PC-3 (cell line): ENCODE measurements around the gene C2. TPM values are rescaled to one million over a fixed set of nuclear protein-coding genes. Genes with fewer than 3 reads are reported as not detected.
"Not testable (repeated sequence)": the region's sequence is repeated elsewhere in the genome, so short reads cannot be mapped to it uniquely, and the experiment has no call there.

Experiments
- ATAC-seq: fragments of 200-7000 bp; cut with Tn5 transposase; 2 replicates; pipeline ENCODE4 v1.9.1; 2020; ENCODE audit warnings: mild to moderate bottlenecking, moderate library complexity
- BruUV-seq: library from RNA; stranded (reverse); fragments of 400-500 nt; replicated peaks from 2 replicates; lab custom pipeline; 2021; lab: Mats Ljungman, UMichigan
- CTCF ChIA-PET: fragments of 300-600 bp; sonication (Branson Sonifier 250); formaldehyde crosslinking; loops from one replicate; lab custom pipeline; 2022; ENCODE audit warnings: antibody characterized with exemption; lab: Charles Lee
- POLR2A ChIA-PET: fragments of 300-600 bp; sonication (Branson Sonifier 250); formaldehyde crosslinking; loops from one replicate; lab custom pipeline; 2022; ENCODE audit warnings: antibody characterized with exemption; ENCODE audit not compliant: unreplicated experiment; lab: Charles Lee
- DNase-seq: peaks from one replicate; pipeline ENCODE4 v3.0.0-alpha.2; 2015
- H2AFZ ChIP-seq: fragments of 300-600 bp; sonication (generic); 2 replicates; pipeline ENCODE4 v1.6.0; 2016; ENCODE audit warnings: antibody characterized with exemption, low read length
- H3F3A ChIP-seq: fragments of 300-600 bp; sonication (generic); one replicate; pipeline ENCODE4 v1.6.0; 2017; ENCODE audit warnings: antibody characterized with exemption, low read length, control low read depth, mild to moderate bottlenecking; ENCODE audit not compliant: unreplicated experiment
- H3K27ac ChIP-seq: fragments of 300-600 bp; sonication (generic); 2 replicates; pipeline ENCODE4 v1.5.1; 2016; ENCODE audit warnings: mild to moderate bottlenecking, low read length
- H3K27me3 ChIP-seq: fragments of 300-600 bp; sonication (generic); 2 replicates; pipeline ENCODE4 v1.6.1; 2016; ENCODE audit warnings: low read length, mixed read lengths
- H3K36me3 ChIP-seq: fragments of 300-600 bp; sonication (generic); 2 replicates; pipeline ENCODE4 v1.6.1; 2016; ENCODE audit warnings: low read depth, mixed run types, low read length, mixed read lengths
- H3K4me1 ChIP-seq: fragments of 300-600 bp; sonication (generic); 2 replicates; pipeline ENCODE4 v1.5.1; 2016; ENCODE audit warnings: low read length; ENCODE audit not compliant: insufficient read depth
- H3K4me2 ChIP-seq: fragments of 300-600 bp; sonication (generic); 2 replicates; pipeline ENCODE4 v1.6.0; 2016; ENCODE audit warnings: low read length
- H3K4me3 ChIP-seq: fragments of 300-600 bp; sonication (generic); 2 replicates; pipeline ENCODE4 v1.5.1; 2016; ENCODE audit warnings: mild to moderate bottlenecking, low read length, mixed read lengths
- H3K79me2 ChIP-seq: fragments of 300-600 bp; sonication (generic); 2 replicates; pipeline ENCODE4 v1.6.1; 2017; ENCODE audit warnings: low read length, mixed read lengths
- H3K9ac ChIP-seq: fragments of 300-600 bp; sonication (generic); 2 replicates; pipeline ENCODE4 v1.6.0; 2016; ENCODE audit warnings: mild to moderate bottlenecking, low read length
- H3K9me2 ChIP-seq: fragments of 300-600 bp; sonication (generic); replicated peaks from 2 replicates; pipeline ENCODE4 v1.6.1; 2016; ENCODE audit warnings: mixed run types, low read length, mixed read lengths
- H3K9me3 ChIP-seq: fragments of 300-600 bp; sonication (generic); 2 replicates; pipeline ENCODE4 v1.6.1; 2016; ENCODE audit warnings: low read length, mixed read lengths
- H4K20me1 ChIP-seq: fragments of 300-600 bp; sonication (generic); 2 replicates; pipeline ENCODE4 v1.6.1; 2016; ENCODE audit warnings: low read length, mixed read lengths
- EZH2 ChIP-seq: fragments of 300-600 bp; sonication (generic); IDR thresholded peaks from one replicate; pipeline ENCODE4 v1.6.1; 2017; ENCODE audit warnings: antibody characterized with exemption, mild to moderate bottlenecking, low read length; ENCODE audit not compliant: unreplicated experiment
- EZH2phosphoT487 ChIP-seq: fragments of 300-600 bp; sonication (generic); IDR thresholded peaks from 2 replicates; pipeline ENCODE4 v1.6.1; 2018; ENCODE audit warnings: mild to moderate bottlenecking, antibody characterized with exemption, low read length, borderline replicate concordance
- intact Hi-C: fragments of 100-400 bp; cut with micrococcal nuclease; formaldehyde crosslinking; loops from 2 replicates; pipeline ENCODE4 v1.9.0; 2023
- total RNA-seq: library from RNA; depleted of rRNA; stranded (reverse); fragments of >200 nt; gene quantifications from 2 replicates; pipeline ENCODE4 v1.2.3, GENCODE V29; 2014
- TF ChIP-seq, protein P1 (sequence below): fragments of 300-600 bp; sonication (generic); conservative IDR thresholded peaks from 2 replicates; pipeline ENCODE4 v1.5.1; 2017; ENCODE audit warnings: antibody characterized with exemption, low read depth, mild to moderate bottlenecking, low read length

Gene C2
- total RNA-seq, 1 experiment from 2014 or later, result not detected

DNA sequence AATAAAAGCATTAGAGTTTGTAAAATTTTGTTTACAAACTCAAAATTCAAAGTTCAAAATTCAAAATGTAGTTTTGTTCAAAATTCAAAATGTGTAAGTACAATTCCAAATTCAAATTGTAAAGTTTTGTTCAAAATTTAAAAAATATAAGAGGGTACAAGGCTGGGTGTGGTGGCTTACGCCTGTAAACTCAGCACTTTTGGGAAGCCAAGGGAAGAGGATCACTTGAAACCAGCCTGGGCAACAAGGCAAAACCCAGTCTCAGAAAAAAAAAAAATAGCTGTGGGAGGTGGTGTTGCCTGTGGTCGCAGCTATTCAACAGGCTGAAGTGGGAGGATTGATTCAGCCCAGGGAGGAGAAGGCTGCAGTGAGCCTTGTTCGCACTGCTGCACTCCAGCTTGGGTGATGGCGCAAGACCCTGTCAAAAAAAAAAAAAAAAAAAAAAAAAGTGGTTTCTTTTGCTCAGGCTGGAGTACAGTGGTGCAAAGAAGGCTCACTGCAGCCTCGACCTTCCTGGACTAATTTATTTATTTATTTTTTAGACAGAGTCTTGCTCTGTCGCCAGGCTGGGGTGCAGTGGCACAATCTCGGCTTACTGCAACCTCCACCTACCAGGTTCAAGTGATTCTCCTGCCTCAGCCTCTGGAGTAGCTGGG, 20.2 kb upstream of the C2 start:
- ChIA-PET POLR2A (interaction anchor here (0.6 kb wide), 1 partner anchor 462 kb away, joined by 6 read pairs; no protein-coding TSS in a partner anchor), CTCF (interaction anchor here (0.7 kb wide), 1 partner anchor 228 kb away, joined by 17 read pairs; no protein-coding TSS in a partner anchor)
- no peaks in the 10 kb centered on the region for H3F3A ChIP-seq
- H3K27me3 ChIP-seq, result no peaks in the 10 kb centered on the region
- no peaks in the 10 kb centered on the region for H3K79me2 ChIP-seq
- no peak for ATAC-seq
- no peaks in the 10 kb centered on the region for H4K20me1 ChIP-seq
- H3K9me2 ChIP-seq, result no peaks in the 10 kb centered on the region
- H2AFZ ChIP-seq, result no peak overlapping the region
- DNase-seq, result no peak
- no peak overlapping the region for H3K27ac ChIP-seq
- H3K4me2 ChIP-seq, result no peak overlapping the region
- no peak overlapping the region for H3K9ac ChIP-seq
- intact Hi-C loops, result loop anchor here (10.0 kb wide), 1 partner anchor 208 kb away; no protein-coding TSS in a partner anchor
- no TSS peak for BruUV-seq
- no peaks in the 10 kb centered on the region for H3K36me3 ChIP-seq
- H3K4me3 ChIP-seq, result no peak overlapping the region
- H3K9me3 ChIP-seq, result no peaks in the 10 kb centered on the region
- peaks cover 39% of the 10 kb centered on the region for H3K4me1 ChIP-seq
- TF ChIP-seq EZH2, result no peak
- TF ChIP-seq EZH2phosphoT487, result no peak
- TF ChIP-seq, protein P1, sequence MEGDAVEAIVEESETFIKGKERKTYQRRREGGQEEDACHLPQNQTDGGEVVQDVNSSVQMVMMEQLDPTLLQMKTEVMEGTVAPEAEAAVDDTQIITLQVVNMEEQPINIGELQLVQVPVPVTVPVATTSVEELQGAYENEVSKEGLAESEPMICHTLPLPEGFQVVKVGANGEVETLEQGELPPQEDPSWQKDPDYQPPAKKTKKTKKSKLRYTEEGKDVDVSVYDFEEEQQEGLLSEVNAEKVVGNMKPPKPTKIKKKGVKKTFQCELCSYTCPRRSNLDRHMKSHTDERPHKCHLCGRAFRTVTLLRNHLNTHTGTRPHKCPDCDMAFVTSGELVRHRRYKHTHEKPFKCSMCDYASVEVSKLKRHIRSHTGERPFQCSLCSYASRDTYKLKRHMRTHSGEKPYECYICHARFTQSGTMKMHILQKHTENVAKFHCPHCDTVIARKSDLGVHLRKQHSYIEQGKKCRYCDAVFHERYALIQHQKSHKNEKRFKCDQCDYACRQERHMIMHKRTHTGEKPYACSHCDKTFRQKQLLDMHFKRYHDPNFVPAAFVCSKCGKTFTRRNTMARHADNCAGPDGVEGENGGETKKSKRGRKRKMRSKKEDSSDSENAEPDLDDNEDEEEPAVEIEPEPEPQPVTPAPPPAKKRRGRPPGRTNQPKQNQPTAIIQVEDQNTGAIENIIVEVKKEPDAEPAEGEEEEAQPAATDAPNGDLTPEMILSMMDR, result no peak

DNA sequence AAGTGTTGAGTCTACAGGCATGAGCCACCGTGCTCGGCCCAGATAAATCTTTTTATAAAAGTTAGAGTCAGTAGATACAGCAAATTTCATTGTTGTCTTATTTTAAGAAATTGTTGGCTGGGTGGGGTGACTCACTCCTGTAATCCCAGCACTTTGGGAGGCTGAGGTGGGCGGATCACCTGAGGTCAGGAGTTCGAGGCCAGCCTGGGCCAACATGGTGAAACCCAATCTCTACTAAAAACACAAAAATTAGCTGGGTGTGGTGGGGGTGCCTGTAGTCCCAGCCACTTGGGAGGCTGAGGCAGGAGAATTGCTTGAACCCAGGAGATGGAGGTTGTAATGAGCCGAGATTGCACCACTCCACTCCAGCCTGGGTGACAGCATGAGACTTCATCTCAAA, 19.3 kb upstream of the C2 start:
- H3K27me3 ChIP-seq, ATAC-seq, DNase-seq, BruUV-seq, H3K36me3 ChIP-seq, H3K9ac ChIP-seq, H2AFZ ChIP-seq, CTCF ChIA-PET, H3K9me3 ChIP-seq, H3K79me2 ChIP-seq, H3K4me3 ChIP-seq, H3F3A ChIP-seq, H3K9me2 ChIP-seq, POLR2A ChIA-PET, H4K20me1 ChIP-seq: not testable (repeated sequence)
- peak overlapping the region; percentile 46 for H3K27ac ChIP-seq
- intact Hi-C loops, result loop anchor here (10.0 kb wide), 1 partner anchor 207 kb away; no protein-coding TSS in a partner anchor
- H3K4me2 ChIP-seq, result peak overlapping the region; percentile 28
- peaks cover 33% of the 10 kb centered on the region for H3K4me1 ChIP-seq

DNA sequence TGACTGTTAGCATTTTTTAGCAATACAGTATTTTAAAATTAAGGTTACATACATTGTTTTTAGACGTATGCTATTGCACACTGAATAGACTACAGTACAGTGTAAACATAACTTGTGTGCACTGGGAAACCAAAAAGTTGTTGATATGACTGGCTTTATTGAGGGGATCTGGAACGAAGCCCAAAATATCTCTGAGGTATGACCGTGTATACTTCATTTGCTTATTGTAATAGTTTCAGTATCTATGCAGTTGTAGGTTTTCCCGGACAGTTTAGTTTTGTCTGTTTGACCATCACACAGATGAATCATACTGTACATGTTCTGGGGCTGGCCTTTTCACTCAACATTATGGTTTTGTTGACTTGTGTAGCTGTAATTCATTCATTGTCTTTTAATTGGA, 18.7 kb upstream of the C2 start:
- Histone ChIP-seq H3K9me2 (no peaks in the 10 kb centered on the region), H3K4me3 (no peak overlapping the region), H3K9me3 (no peaks in the 10 kb centered on the region), H3K4me2 (peak overlapping the region; percentile 28), H3K9ac (no peak overlapping the region), H3K27ac (peak overlapping the region; percentile 46), H2AFZ (no peak overlapping the region), H3K4me1 (peaks cover 33% of the 10 kb centered on the region), H3K79me2 (no peaks in the 10 kb centered on the region), H3K36me3 (no peaks in the 10 kb centered on the region), H3K27me3 (no peaks in the 10 kb centered on the region), H4K20me1 (no peaks in the 10 kb centered on the region), H3F3A (no peaks in the 10 kb centered on the region)
- intact Hi-C loops, result loop anchor here (10.0 kb wide), 1 partner anchor 206 kb away; no protein-coding TSS in a partner anchor
- CTCF ChIA-PET, result no interaction called here
- DNase-seq (peak; percentile 87), ATAC-seq (peak; percentile 82)
- BruUV-seq, result no TSS peak
- POLR2A ChIA-PET, result no interaction called here
- TF ChIP-seq EZH2phosphoT487 (no peak), EZH2 (no peak)
- TF ChIP-seq, protein P1, result no peak

DNA sequence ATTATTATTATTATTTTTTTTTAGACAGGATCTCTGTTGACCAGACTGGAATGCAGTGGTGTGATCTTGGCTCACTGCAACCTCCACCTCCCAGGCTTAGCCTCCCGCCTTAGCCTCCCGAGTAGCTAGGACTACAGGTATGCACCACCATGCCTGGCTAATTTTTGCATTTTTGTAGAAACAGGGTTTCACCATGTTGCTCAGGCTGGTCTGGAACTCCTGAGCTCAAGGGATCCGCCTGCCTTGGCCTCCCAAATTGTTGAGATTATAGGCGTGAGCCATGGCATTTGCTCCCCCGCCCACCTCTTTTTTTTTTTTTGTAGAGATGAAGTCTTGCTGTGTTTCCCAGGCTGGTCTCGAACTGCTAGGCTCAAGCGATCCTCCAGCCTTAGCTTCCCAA, 18.2 kb upstream of the C2 start:
- POLR2A ChIA-PET, H3K4me2 ChIP-seq, CTCF ChIA-PET, H3K4me3 ChIP-seq, H4K20me1 ChIP-seq, BruUV-seq, H3F3A ChIP-seq, H2AFZ ChIP-seq, ATAC-seq, H3K9me2 ChIP-seq, H3K9me3 ChIP-seq, H3K36me3 ChIP-seq, H3K79me2 ChIP-seq, H3K27me3 ChIP-seq, H3K9ac ChIP-seq, DNase-seq: not testable (repeated sequence)
- H3K27ac ChIP-seq, result peak overlapping the region; percentile 81
- intact Hi-C loops, result loop anchor here (10.0 kb wide), 1 partner anchor 206 kb away; no protein-coding TSS in a partner anchor
- peaks cover 33% of the 10 kb centered on the region for H3K4me1 ChIP-seq
